Fibroblast of skin of left biceps (primary cell): Measurements from ENCODE around the gene IMP4.
A peak's percentile ranks its signal among the peaks of the same experiment; 100 is the strongest.
"Not testable (repeated sequence)": the region's sequence is repeated elsewhere in the genome, so short reads cannot be mapped to it uniquely, and the experiment has no call there.

Source experiments
- DNase-seq, 2 experiments: peaks; one replicate each; pipeline ENCODE4 v3.0.0-alpha.2; 2013; ENCODE audit warnings: low read depth in 2 of 2

Gene IMP4, protein sequence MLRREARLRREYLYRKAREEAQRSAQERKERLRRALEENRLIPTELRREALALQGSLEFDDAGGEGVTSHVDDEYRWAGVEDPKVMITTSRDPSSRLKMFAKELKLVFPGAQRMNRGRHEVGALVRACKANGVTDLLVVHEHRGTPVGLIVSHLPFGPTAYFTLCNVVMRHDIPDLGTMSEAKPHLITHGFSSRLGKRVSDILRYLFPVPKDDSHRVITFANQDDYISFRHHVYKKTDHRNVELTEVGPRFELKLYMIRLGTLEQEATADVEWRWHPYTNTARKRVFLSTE

DNA sequence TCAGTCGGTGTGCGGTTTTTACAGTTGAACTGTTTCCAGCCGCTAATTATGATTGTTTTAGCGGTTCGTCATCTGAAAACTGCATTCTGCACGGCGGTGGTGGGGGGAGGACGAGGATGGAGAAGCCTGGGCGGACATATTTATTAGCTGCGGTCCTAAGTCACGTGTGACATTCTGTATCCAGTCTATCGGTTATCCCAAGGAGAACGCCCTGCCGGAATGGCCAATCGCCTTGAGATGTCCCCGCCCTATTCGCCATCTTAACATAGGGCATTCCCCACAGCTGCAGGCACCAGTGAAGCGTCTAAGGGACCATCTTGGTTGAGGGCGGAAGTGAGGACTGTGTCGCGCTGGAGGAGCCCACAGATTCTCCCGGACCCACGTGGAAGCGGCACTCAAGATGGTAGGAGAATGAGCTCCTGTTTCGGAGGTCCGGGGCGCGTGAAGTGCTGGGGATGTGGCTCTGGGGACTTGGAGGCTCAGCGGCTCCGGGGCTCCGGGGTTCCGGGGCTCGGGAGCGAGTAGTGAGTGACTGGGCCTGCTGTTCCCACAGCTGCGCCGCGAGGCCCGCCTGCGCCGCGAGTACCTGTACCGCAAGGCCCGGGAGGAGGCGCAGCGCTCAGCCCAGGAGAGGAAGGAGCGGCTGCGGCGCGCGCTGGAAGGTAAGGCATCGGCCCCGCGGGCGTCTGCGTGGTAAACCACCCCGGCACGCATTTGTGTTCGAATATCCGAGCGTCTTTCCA is at the start of gene IMP4:
IMP4 (plus strand) TSS at position 365 of the 743 bp plus-strand sequence; CDS start at position 401, 36 bp downstream.
- peak; percentile 96 for DNase-seq

- DNase-seq: no peak
These were observed 42.3 kb upstream of the IMP4 start for GRCh38 chr2:130300258-130300969.

- DNase-seq: no peak
These were observed 41.7 kb upstream of the IMP4 start for GRCh38 chr2:130300970-130301348.

- DNase-seq: no peak
These were observed 40.4 kb upstream of the IMP4 start for GRCh38 chr2:130302164-130302886.

GRCh38 chr2:130303169-130303568 is 39.5 kb upstream of the IMP4 start:
- no peak for DNase-seq

- no peak for DNase-seq
These were observed 38.0 kb upstream of the IMP4 start for GRCh38 chr2:130304726-130305125.

GRCh38 chr2:130307850-130308249 is 34.8 kb upstream of the IMP4 start:
- DNase-seq: no peak

- no peak for DNase-seq
These were observed 31.8 kb upstream of the IMP4 start for GRCh38 chr2:130310881-130311280.

DNA sequence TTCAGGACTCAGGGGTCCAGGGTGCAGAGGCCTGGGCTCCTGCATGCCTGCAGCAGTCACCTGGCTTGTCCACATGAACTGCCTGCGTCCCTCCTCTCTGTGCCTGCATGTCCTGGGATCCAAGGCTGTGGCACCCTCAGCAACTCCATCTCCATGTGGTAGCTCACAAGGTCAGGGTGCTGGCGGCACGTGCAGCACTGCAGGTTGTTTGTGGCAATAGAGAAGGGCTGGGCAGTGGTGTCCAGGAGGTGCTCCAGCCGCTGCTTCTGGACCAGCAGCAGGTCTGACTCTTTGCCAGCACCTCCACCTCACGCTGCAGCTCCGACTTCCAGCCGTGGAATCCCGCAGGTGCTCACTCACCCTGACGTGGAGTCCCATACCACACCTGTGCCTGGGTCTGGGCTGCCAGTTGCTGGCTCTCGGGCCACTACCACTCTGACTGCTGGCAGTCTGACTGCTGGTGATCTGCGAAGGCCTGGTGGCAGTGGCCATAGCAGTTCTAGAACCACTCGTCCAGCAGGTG is 28.8 kb upstream of the IMP4 start:
- no peak for DNase-seq

GRCh38 chr2:130314377-130314776 is 28.3 kb upstream of the IMP4 start:
- DNase-seq: no peak

DNA sequence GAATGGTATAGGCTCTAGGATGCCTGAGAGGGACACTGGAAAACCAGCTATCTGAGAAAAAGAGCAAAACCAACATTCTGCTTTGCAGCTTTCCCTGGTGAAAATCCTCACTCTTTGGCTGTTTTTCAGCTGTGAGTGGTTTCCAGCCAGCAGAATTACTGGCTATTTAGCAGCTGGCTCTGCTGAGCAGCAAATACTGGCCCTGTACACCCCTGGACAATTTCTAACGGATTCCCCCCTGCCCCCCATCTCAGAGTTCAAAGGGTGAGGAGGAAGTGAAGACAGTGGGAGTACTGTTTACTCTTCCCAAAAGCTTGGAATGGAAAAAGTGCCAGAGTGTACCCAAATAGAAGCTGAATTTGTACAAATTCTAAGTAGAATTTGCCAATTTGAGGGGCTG is 26.1 kb upstream of the IMP4 start:
- DNase-seq: no peak

GRCh38 chr2:130318906-130319305 is 23.8 kb upstream of the IMP4 start:
- no peak for DNase-seq

DNA sequence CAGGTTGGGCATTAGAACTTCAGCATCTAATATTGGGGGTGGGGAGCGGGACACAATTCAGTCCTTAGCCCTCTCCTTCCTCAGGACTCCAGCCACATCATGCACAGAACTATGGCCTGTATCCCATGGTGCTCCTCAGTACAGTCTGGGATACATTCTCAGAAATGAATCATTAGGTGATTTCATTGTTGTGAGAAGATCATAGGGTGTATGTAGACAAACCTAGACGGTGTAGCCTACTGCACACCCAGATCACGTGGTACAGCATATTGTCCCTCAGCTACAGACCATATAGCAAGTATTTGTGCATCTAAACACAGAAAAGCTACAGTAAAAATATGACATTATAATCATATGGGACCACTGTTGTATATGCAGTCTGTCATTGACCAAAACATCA is 23.2 kb upstream of the IMP4 start:
- DNase-seq: no peak

- DNase-seq: peak; percentile 21 to 27
These were observed 14.8 kb upstream of the IMP4 start for GRCh38 chr2:130327703-130328527.

- DNase-seq: no peak
These were observed 14.0 kb upstream of the IMP4 start for GRCh38 chr2:130328710-130329109.

DNA sequence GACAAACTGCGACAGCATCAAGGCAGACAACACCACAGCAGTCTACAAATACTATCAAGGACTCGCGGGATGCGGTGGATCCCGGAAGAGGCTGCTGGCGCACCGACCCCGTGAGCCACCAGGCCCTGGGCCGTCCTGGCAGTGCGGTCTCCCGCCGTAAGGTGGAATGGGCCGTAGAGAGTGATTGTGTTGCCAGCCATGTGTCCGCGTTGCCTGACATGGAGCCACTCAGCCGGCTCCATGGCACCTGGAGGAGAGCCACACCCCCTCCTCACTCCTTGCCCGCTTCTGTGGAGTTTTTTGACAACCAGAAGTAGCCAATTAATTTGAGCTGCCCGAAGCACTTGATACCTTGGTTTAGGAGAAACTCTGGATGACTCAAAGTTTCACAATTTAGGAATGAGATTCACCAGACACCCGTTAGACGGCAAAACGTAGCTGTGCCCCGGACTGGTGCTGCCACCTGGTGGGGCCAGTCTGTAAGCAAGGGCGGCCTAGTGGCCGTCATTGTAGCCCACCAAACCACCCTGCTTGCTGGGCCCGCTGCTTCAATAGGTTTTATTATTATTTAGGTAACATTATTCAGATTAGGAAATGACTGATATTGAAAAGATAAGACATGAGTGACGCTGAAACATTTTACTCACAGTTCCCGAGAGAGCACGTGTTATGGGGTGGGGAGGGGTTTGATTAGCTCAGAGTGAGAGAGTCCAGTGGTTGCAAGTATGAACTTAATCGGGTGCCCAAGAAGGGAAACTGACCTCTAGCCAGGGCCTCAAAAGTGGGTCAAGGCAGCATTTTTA is 10.2 kb upstream of the IMP4 start:
- DNase-seq: peak; percentile 42 to 50

GRCh38 chr2:130333253-130333652 is 9.4 kb upstream of the IMP4 start:
- DNase-seq: not testable (repeated sequence)

GRCh38 chr2:130334026-130334425 is 8.7 kb upstream of the IMP4 start:
- DNase-seq: no peak

- DNase-seq: no peak
These were observed 7.5 kb upstream of the IMP4 start for GRCh38 chr2:130335226-130335625.
